SJSA1 (cell line): ENCODE results near the gene LMX1B. TPM values are rescaled to one million over a fixed set of nuclear protein-coding genes. Genes with fewer than 3 reads are reported as not detected.
"Not testable (repeated sequence)": the region's sequence is repeated elsewhere in the genome, so short reads cannot be mapped to it uniquely, and the experiment has no call there.

Experiments
- DNase-seq, 2 experiments: peaks; one replicate each; pipeline ENCODE4 v3.0.0-alpha.2; 2015 to 2020; ENCODE audit warnings: low spot score in 2 of 2, low read depth in 1 of 2
- H3K27ac ChIP-seq: fragments of 250-450 bp; sonication (Bioruptor Pico); 2 replicates; pipeline ENCODE4 v1.5.1; 2020; ENCODE audit warnings: mild to moderate bottlenecking, moderate library complexity
- H3K27me3 ChIP-seq: fragments of 250-450 bp; sonication (Bioruptor Pico); replicated peaks from 2 replicates; pipeline ENCODE4 v1.5.1; 2020; ENCODE audit warnings: mild to moderate bottlenecking, moderate library complexity
- H3K36me3 ChIP-seq: fragments of 250-450 bp; sonication (Bioruptor Pico); 2 replicates; pipeline ENCODE4 v1.5.1; 2020; ENCODE audit warnings: mild to moderate bottlenecking
- H3K4me1 ChIP-seq: fragments of 250-450 bp; sonication (Bioruptor Pico); replicated peaks from 2 replicates; pipeline ENCODE4 v1.6.1; 2021; ENCODE audit warnings: mild to moderate bottlenecking
- H3K4me3 ChIP-seq: fragments of 250-450 bp; sonication (Bioruptor Pico); 2 replicates; pipeline ENCODE4 v1.5.1; 2020; ENCODE audit warnings: mild to moderate bottlenecking
- H3K9me3 ChIP-seq: fragments of 250-450 bp; sonication (Bioruptor Pico); replicated peaks from 2 replicates; pipeline ENCODE4 v1.5.1; 2020; ENCODE audit warnings: mild to moderate bottlenecking
- total RNA-seq: library from RNA; depleted of rRNA; stranded (reverse); fragments of >200 nt; shearing (Covaris generic); gene quantifications from 2 replicates; pipeline ENCODE4 v1.2.3, GENCODE V29; 2014; rRNA removed

LMX1B gene
- not detected in 2 replicates for total RNA-seq

GRCh38 chr9:126613651-126614050 lies at the start of gene LMX1B:
Gene LMX1B (plus strand): TSS chr9:126613928. CDS start chr9:126614450, 522 bp downstream.
- DNase-seq: no peak
- no peaks in the 10 kb centered on the region for H3K9me3 ChIP-seq
- no peaks in the 10 kb centered on the region; the same call in 1 of the 2 replicates for H3K4me1 ChIP-seq
- H3K27ac ChIP-seq: no peak within 1 kb of the TSS
- H3K36me3 ChIP-seq: no peaks in the 10 kb centered on the region
- H3K4me3 ChIP-seq: no peak within 1 kb of the TSS
- H3K27me3 ChIP-seq: peaks cover 72% of the 10 kb centered on the region

GRCh38 chr9:126564128-126564527 lies 49.6 kb upstream of the LMX1B start:
- Histone ChIP-seq H3K9me3 (no peaks in the 10 kb centered on the region), H3K27ac (no peak overlapping the region), H3K4me3 (no peak overlapping the region), H3K36me3 (no peaks in the 10 kb centered on the region), H3K27me3 (peaks cover 12% of the 10 kb centered on the region; the same call in 1 of the 2 replicates), H3K4me1 (no peaks in the 10 kb centered on the region)
- no peak for DNase-seq

GRCh38 chr9:126564716-126565115 lies 49.0 kb upstream of the LMX1B start:
- Histone ChIP-seq H3K4me1 (no peaks in the 10 kb centered on the region), H3K9me3 (no peaks in the 10 kb centered on the region), H3K4me3 (no peak overlapping the region), H3K36me3 (no peaks in the 10 kb centered on the region), H3K27me3 (peaks cover 12% of the 10 kb centered on the region; the same call in 1 of the 2 replicates), H3K27ac (no peak overlapping the region)
- DNase-seq: no peak

- no peaks in the 10 kb centered on the region for H3K9me3 ChIP-seq
- H3K27me3 ChIP-seq: peaks cover 12% of the 10 kb centered on the region; the same call in 1 of the 2 replicates
- no peaks in the 10 kb centered on the region for H3K4me1 ChIP-seq
Observed at GRCh38 chr9:126565336-126566128, 48.2 kb upstream of the LMX1B start.

GRCh38 chr9:126569036-126569435 lies 44.7 kb upstream of the LMX1B start:
- H3K4me3 ChIP-seq: no peak overlapping the region
- H3K36me3 ChIP-seq: no peaks in the 10 kb centered on the region
- H3K9me3 ChIP-seq: no peaks in the 10 kb centered on the region
- H3K27me3 ChIP-seq: 0 out of 2 replicates have a peak, but pooled peaks cover 6% of the 10 kb centered on the region
- no peak overlapping the region for H3K27ac ChIP-seq
- no peaks in the 10 kb centered on the region for H3K4me1 ChIP-seq
- DNase-seq: no peak

More at GRCh38 chr9:126565336-126566128, 48.2 kb upstream of the LMX1B start:
- Histone ChIP-seq H3K4me3 (no peak overlapping the region), H3K27ac (no peak overlapping the region), H3K36me3 (no peaks in the 10 kb centered on the region)
- no peak for DNase-seq

- H3K27me3 ChIP-seq: peaks cover 8% of the 10 kb centered on the region
- no peak overlapping the region for H3K4me3 ChIP-seq
- no peak overlapping the region for H3K27ac ChIP-seq
- H3K4me1 ChIP-seq: no peaks in the 10 kb centered on the region
- no peak for DNase-seq
- no peaks in the 10 kb centered on the region for H3K9me3 ChIP-seq
- no peaks in the 10 kb centered on the region for H3K36me3 ChIP-seq
Observed at GRCh38 chr9:126578029-126578428, 35.7 kb upstream of the LMX1B start.

GRCh38 chr9:126580319-126580718 lies 33.4 kb upstream of the LMX1B start:
- not testable (repeated sequence) for H3K4me1 ChIP-seq, H3K27ac ChIP-seq, H3K9me3 ChIP-seq, DNase-seq, H3K36me3 ChIP-seq, H3K4me3 ChIP-seq
- H3K27me3 ChIP-seq: peaks cover 12% of the 10 kb centered on the region

DNA sequence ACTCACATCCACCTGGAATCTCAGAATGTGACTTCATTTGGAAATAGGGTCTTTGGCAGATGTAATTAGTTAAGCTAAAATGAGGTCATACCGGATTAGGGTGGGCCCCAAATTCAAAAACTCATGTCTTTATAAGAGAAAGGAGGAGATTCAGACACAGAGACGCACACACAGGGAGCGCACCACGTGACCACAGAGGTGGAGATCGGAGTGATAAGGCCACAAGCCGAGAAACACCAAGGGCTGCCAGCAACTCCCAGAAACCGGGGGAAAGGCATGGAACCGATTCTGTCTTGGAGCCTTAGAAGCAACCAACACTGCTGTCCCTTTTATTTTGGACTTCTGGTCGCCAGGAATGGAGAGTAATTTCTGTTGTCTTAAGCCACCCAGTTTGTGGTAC lies 31.8 kb upstream of the LMX1B start:
- Histone ChIP-seq H3K9me3 (no peaks in the 10 kb centered on the region), H3K27ac (no peak overlapping the region), H3K4me1 (no peaks in the 10 kb centered on the region), H3K36me3 (no peaks in the 10 kb centered on the region), H3K4me3 (no peak overlapping the region), H3K27me3 (peaks cover 12% of the 10 kb centered on the region)
- DNase-seq: no peak

- Histone ChIP-seq H3K4me3 (no peak overlapping the region), H3K27ac (no peak overlapping the region), H3K27me3 (peaks cover 12% of the 10 kb centered on the region), H3K36me3 (no peaks in the 10 kb centered on the region), H3K9me3 (no peaks in the 10 kb centered on the region), H3K4me1 (no peaks in the 10 kb centered on the region)
- no peak for DNase-seq
Observed at GRCh38 chr9:126582427-126582826, 31.3 kb upstream of the LMX1B start.

DNA sequence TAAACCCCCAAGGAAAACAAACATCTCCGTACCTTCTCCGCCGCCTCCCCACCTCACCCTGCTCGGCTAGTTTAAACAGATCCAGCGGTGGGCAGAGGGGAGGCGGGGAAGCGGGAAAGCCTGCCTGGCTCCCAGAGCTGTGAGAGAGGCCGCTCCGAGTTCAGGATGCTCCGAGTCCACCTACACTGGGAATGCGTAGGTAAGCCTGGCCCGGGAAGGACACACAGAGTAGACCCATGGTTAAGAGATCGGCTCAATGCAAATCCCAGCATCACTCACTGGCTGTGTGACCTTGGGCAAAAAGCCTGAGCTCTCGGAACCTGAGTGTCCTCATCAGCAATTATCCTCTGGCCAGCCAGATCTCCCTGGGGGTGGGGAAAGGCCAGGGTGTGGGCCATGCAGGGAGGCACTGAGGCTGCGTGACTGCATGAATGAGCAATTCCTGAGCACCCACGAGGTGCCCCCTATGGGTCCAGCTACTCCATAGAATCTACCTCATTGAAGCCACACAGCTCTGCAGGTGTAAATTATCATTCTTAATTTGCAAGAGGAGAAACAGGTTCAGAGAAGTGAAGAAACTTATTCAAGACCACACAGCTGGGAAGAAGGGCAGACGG lies 30.5 kb upstream of the LMX1B start:
- H3K27ac ChIP-seq: no peak overlapping the region
- H3K9me3 ChIP-seq: no peaks in the 10 kb centered on the region
- H3K4me1 ChIP-seq: no peaks in the 10 kb centered on the region
- DNase-seq: no peak
- no peak overlapping the region for H3K4me3 ChIP-seq
- no peaks in the 10 kb centered on the region for H3K36me3 ChIP-seq
- H3K27me3 ChIP-seq: peaks cover 12% of the 10 kb centered on the region

- Histone ChIP-seq H3K36me3 (no peaks in the 10 kb centered on the region), H3K27ac (no peak overlapping the region), H3K4me1 (no peaks in the 10 kb centered on the region), H3K4me3 (no peak overlapping the region), H3K27me3 (peaks cover 12% of the 10 kb centered on the region), H3K9me3 (no peaks in the 10 kb centered on the region)
- DNase-seq: no peak
Observed at GRCh38 chr9:126584611-126585010, 29.1 kb upstream of the LMX1B start.

DNA sequence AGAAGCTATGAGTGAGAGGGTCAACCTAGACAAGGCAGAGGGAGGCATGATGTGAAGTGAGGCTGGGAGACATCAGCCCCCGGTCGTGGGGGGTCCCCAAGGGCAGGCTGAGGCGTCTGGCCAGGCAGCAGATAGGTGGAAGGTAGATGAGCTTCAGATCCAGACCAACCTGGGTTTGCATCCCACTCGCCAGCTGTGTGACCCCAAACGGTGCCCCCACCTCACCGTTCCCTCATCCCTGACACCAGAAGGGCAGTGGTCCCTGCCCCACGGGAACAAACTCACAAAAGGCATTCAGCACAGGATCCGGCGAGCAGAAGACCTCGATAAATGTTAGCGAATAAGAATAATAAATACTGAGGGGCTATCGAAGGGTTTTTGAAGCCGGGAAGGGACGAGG lies 27.5 kb upstream of the LMX1B start:
- peaks cover 12% of the 10 kb centered on the region for H3K27me3 ChIP-seq
- no peaks in the 10 kb centered on the region for H3K4me1 ChIP-seq
- no peak overlapping the region for H3K27ac ChIP-seq
- no peak for DNase-seq
- H3K36me3 ChIP-seq: no peaks in the 10 kb centered on the region
- no peaks in the 10 kb centered on the region for H3K9me3 ChIP-seq
- no peak overlapping the region for H3K4me3 ChIP-seq

- H3K36me3 ChIP-seq: no peaks in the 10 kb centered on the region
- H3K4me1 ChIP-seq: no peaks in the 10 kb centered on the region
- no peak for DNase-seq
- peaks cover 5% of the 10 kb centered on the region for H3K27me3 ChIP-seq
- H3K27ac ChIP-seq: no peak overlapping the region
- H3K9me3 ChIP-seq: no peaks in the 10 kb centered on the region
- H3K4me3 ChIP-seq: no peak overlapping the region
Observed at GRCh38 chr9:126587187-126588185, 26.2 kb upstream of the LMX1B start.
